ENCODE data around the gene SCYL2. TPM values are rescaled to one million over a fixed set of nuclear protein-coding genes. Genes with fewer than 3 reads are reported as not detected.

SCYL2 gene
- total and polyA plus RNA-seq, 2 of the 13 experiments (the other 11 are each of a cell fraction or from before 2014, with no cell fraction given) = 11.4 to 28.8 TPM

GRCh38 chr12:100326208-100326607, 59.2 kb downstream of the SCYL2 start:
- in situ Hi-C loops (cut with HindIII; ENCODE audit: extremely low pct_ligation_motif_present, low pct_unique_long_range_greater_than_20kb) = no loop called here
- no peak for FAIRE-seq

More at GRCh38 chr12:100326208-100326607, 59.2 kb downstream of the SCYL2 start:
- H3K4me3 ChIP-seq (replicated peaks in 1 of 3; ENCODE audit: insufficient read depth in 1 of 3, low read depth in 2 of 3, low read length in 3 of 3) = no peak overlapping the region
- ATAC-seq = no peak
- H3K4me1 ChIP-seq (ENCODE audit: insufficient read depth, low read length) = no peaks in the 10 kb centered on the region
- ChIA-PET POLR2A (no interaction called here), CTCF (ENCODE audit: low intra/inter-chr PET ratio, low total read pairs) (no interaction called here)
- no peak overlapping the region for H3K9ac ChIP-seq (ENCODE audit: insufficient read depth, low read depth, low read length)
- intact Hi-C loops (cut with micrococcal nuclease; ENCODE audit: unreplicated experiment) = no loop called here
- H3K27ac ChIP-seq (ENCODE audit: extremely low read length, insufficient read depth, low read length) = no peak overlapping the region
- H3K4me2 ChIP-seq (ENCODE audit: low read depth, low read length) = no peak overlapping the region
- H2AFZ ChIP-seq (ENCODE audit: low read length) = no peak overlapping the region
- no peaks in the 10 kb centered on the region for H3K79me2 ChIP-seq (ENCODE audit: insufficient read depth, low read length)
- TF ChIP-seq ZNF549 (CRISPR knock-in tag; IDR thresholded peaks at IDR 0.05) = no peak
- no peak for TF ChIP-seq ZNF20 (CRISPR knock-in tag; IDR thresholded peaks at IDR 0.05)
- TF ChIP-seq ZNF761 (CRISPR knock-in tag; conservative IDR thresholded peaks at IDR 0.05) = no peak
- TF ChIP-seq ZNF430 (CRISPR knock-in tag; IDR thresholded peaks at IDR 0.05) = no peak
- no peak for TF ChIP-seq RCOR2 (CRISPR knock-in tag; IDR thresholded peaks at IDR 0.05)
- no peak for TF ChIP-seq PRDM10 (CRISPR knock-in tag; IDR thresholded peaks at IDR 0.05; ENCODE audit: low read depth)
- no peak for TF ChIP-seq ZNF614 (CRISPR knock-in tag; IDR thresholded peaks at IDR 0.05; ENCODE audit: borderline replicate concordance)
- TF ChIP-seq STAG1 (CRISPR knock-in tag; IDR thresholded peaks at IDR 0.05) = no peak
- no peak for TF ChIP-seq KLF15 (CRISPR knock-in tag; IDR thresholded peaks at IDR 0.05; ENCODE audit: borderline replicate concordance)
- no peak for TF ChIP-seq ZNF280D (CRISPR knock-in tag; IDR thresholded peaks at IDR 0.05)
- TF ChIP-seq ZNF773 (CRISPR knock-in tag; IDR thresholded peaks at IDR 0.05; ENCODE audit: borderline replicate concordance) = no peak
- TF ChIP-seq ZNF143 (CRISPR knock-in tag; IDR thresholded peaks at IDR 0.05) = no peak
- TF ChIP-seq ZNF530 (CRISPR knock-in tag; IDR thresholded peaks at IDR 0.05; ENCODE audit: low read depth) = no peak
- no peak for TF ChIP-seq KMT2B (CRISPR knock-in tag; IDR thresholded peaks at IDR 0.05)
- no peak for TF ChIP-seq RORA (CRISPR knock-in tag; IDR thresholded peaks at IDR 0.05)
- no peak for TF ChIP-seq SATB2 (CRISPR knock-in tag; IDR thresholded peaks at IDR 0.05)
- no peak for TF ChIP-seq SMC3 (IDR thresholded peaks at IDR 0.05; ENCODE audit: low read length)
- TF ChIP-seq TSC22D2 (CRISPR knock-in tag; IDR thresholded peaks at IDR 0.05; ENCODE audit: borderline replicate concordance) = no peak
- no peak for TF ChIP-seq ZNF580 (CRISPR knock-in tag; IDR thresholded peaks at IDR 0.05; ENCODE audit: borderline replicate concordance, low read depth)
- no peaks in the 10 kb centered on the region for H3K27me3 ChIP-seq (ENCODE audit: control insufficient read depth in 1 of 2, insufficient read depth in 2 of 2, low read length in 2 of 2)
- no peaks in the 10 kb centered on the region for H4K20me1 ChIP-seq (ENCODE audit: insufficient read depth, low read length)
- peaks cover 9 to 41% of the 10 kb centered on the region in 2 experiments for H3K36me3 ChIP-seq (replicated peaks in 1 of 2; ENCODE audit: control insufficient read depth in 1 of 2, insufficient read depth in 2 of 2, low read length in 2 of 2)
- no TSS peak for BruUV-seq (replicated peaks)
- H3K9me3 ChIP-seq (ENCODE audit: low read length) = no peaks in the 10 kb centered on the region
- DNase-seq (ENCODE audit: low spot score) = no peak

Measured in HepG2 (cell line).